ENCODE data around the gene RPL14. TPM values are rescaled to one million over a fixed set of nuclear protein-coding genes. Genes with fewer than 3 reads are reported as not detected.
"Not testable (repeated sequence)": the region's sequence is repeated elsewhere in the genome, so short reads cannot be mapped to it uniquely, and the experiment has no call there.

The RPL14 gene
- total RNA-seq, 3 donors from 2014 or later (not counting 1 experiment from before 2014, with no cell fraction given) = 1,298 to 1,589 (median 1,441) TPM

GRCh38 chr3:40456279-40456939 lies 730 bp upstream of the RPL14 start:
- TF ChIP-seq CTCF (IDR thresholded peaks at IDR 0.05) = no peak
- peak overlapping the region; percentile 95 to 97 for H3K27ac Mint-ChIP-seq
- peaks cover 0 to 3% of the 10 kb centered on the region in 2 donors for H3K9me3 Mint-ChIP-seq
- ATAC-seq (no peak), DNase-seq (no peak)
- H3K4me1 Mint-ChIP-seq = peaks cover 49 to 54% of the 10 kb centered on the region in 2 donors
- Histone ChIP-seq H3K9me3 (ENCODE audit: control insufficient read depth, insufficient read depth, low read length) (no peaks in the 10 kb centered on the region), H3K27me3 (ENCODE audit: control insufficient read depth, insufficient read depth, low read length) (no peaks in the 10 kb centered on the region), H3K27ac (ENCODE audit: low read length) (peak overlapping the region; percentile 94), H3K4me3 (ENCODE audit: low read length) (peak overlapping the region; percentile 77), H3K36me3 (ENCODE audit: control insufficient read depth, insufficient read depth, low read length) (peaks cover 29% of the 10 kb centered on the region), H3K4me1 (ENCODE audit: control insufficient read depth, insufficient read depth, low read length) (peaks cover 30% of the 10 kb centered on the region)
- peaks cover 5% of the 10 kb centered on the region for H3K36me3 Mint-ChIP-seq
- H3K27me3 Mint-ChIP-seq (ENCODE audit: low read depth in 2 of 2) = no peaks in the 10 kb centered on the region
- WGBS (ENCODE audit: insufficient coverage) = 59% methylated on average over 29 of the region's 29 CpGs
- intact Hi-C loops (cut with micrococcal nuclease) = loop anchor here (5.0 kb wide), 1 partner anchor 1556 kb away; no protein-coding TSS in a partner anchor
- peak overlapping the region; percentile 97 for H3K4me3 Mint-ChIP-seq

GRCh38 chr3:40458473-40458872 lies 1.3 kb downstream of the RPL14 start:
- Histone ChIP-seq H3K4me1 (ENCODE audit: control insufficient read depth, insufficient read depth, low read length) (peaks cover 20% of the 10 kb centered on the region), H3K9me3 (ENCODE audit: control insufficient read depth, insufficient read depth, low read length) (no peaks in the 10 kb centered on the region), H3K4me3 (ENCODE audit: low read length) (no peak overlapping the region), H3K27me3 (ENCODE audit: control insufficient read depth, insufficient read depth, low read length) (no peaks in the 10 kb centered on the region), H3K36me3 (ENCODE audit: control insufficient read depth, insufficient read depth, low read length) (peaks cover 46% of the 10 kb centered on the region), H3K27ac (ENCODE audit: low read length) (peak overlapping the region; percentile 5)
- peak overlapping the region; percentile 95 to 97 for H3K27ac Mint-ChIP-seq
- ATAC-seq (no peak), DNase-seq (no peak)
- peaks cover 11% of the 10 kb centered on the region for H3K36me3 Mint-ChIP-seq
- peak overlapping the region; percentile 97 for H3K4me3 Mint-ChIP-seq
- 88% methylated on average over 3 of the region's 4 CpGs for WGBS (ENCODE audit: insufficient coverage)
- intact Hi-C loops (cut with micrococcal nuclease) = loop anchor here (5.0 kb wide), 1 partner anchor 1554 kb away; no protein-coding TSS in a partner anchor
- peaks cover 0 to 3% of the 10 kb centered on the region in 2 donors for H3K9me3 Mint-ChIP-seq
- no peaks in the 10 kb centered on the region for H3K27me3 Mint-ChIP-seq (ENCODE audit: low read depth in 2 of 2)
- no peak for TF ChIP-seq CTCF (IDR thresholded peaks at IDR 0.05)
- H3K4me1 Mint-ChIP-seq = peaks cover 35 to 37% of the 10 kb centered on the region in 2 donors

- Mint-ChIP-seq H3K36me3 (peaks cover 11% of the 10 kb centered on the region), H3K4me1 (peaks cover 41 to 47% of the 10 kb centered on the region in 2 donors)
- WGBS (ENCODE audit: insufficient coverage) = 94% methylated on average over 5 of the region's 6 CpGs
- H3K27me3 ChIP-seq (ENCODE audit: control insufficient read depth, insufficient read depth, low read length); H3K27ac ChIP-seq (ENCODE audit: low read length); H3K4me3 Mint-ChIP-seq; intact Hi-C loops (cut with micrococcal nuclease); H3K9me3 Mint-ChIP-seq; ATAC-seq; H3K9me3 ChIP-seq (ENCODE audit: control insufficient read depth, insufficient read depth, low read length); H3K4me3 ChIP-seq (ENCODE audit: low read length); DNase-seq; H3K27me3 Mint-ChIP-seq (ENCODE audit: low read depth in 2 of 2); H3K27ac Mint-ChIP-seq: not testable (repeated sequence)
- peaks cover 26% of the 10 kb centered on the region for H3K4me1 ChIP-seq (ENCODE audit: control insufficient read depth, insufficient read depth, low read length)
- H3K36me3 ChIP-seq (ENCODE audit: control insufficient read depth, insufficient read depth, low read length) = peaks cover 58% of the 10 kb centered on the region
Measured at GRCh38 chr3:40460481-40460880, 3.3 kb downstream of the RPL14 start.

GRCh38 chr3:40461161-40461560 lies 4.0 kb downstream of the RPL14 start:
- 88% methylated on average over 3 of the region's 3 CpGs for WGBS (ENCODE audit: insufficient coverage)
- Histone ChIP-seq H3K9me3 (ENCODE audit: control insufficient read depth, insufficient read depth, low read length) (no peaks in the 10 kb centered on the region), H3K27ac (ENCODE audit: low read length) (no peak overlapping the region), H3K27me3 (ENCODE audit: control insufficient read depth, insufficient read depth, low read length) (no peaks in the 10 kb centered on the region), H3K36me3 (ENCODE audit: control insufficient read depth, insufficient read depth, low read length) (peaks cover 58% of the 10 kb centered on the region), H3K4me3 (ENCODE audit: low read length) (no peak overlapping the region), H3K4me1 (ENCODE audit: control insufficient read depth, insufficient read depth, low read length) (peaks cover 25% of the 10 kb centered on the region)
- intact Hi-C loops (cut with micrococcal nuclease) = no loop called here
- Mint-ChIP-seq H3K27ac (no peak overlapping the region), H3K27me3 (ENCODE audit: low read depth in 2 of 2) (no peaks in the 10 kb centered on the region), H3K4me1 (peaks cover 34 to 42% of the 10 kb centered on the region in 2 donors), H3K36me3 (peaks cover 11% of the 10 kb centered on the region), H3K9me3 (peaks cover 0 to 3% of the 10 kb centered on the region in 2 donors), H3K4me3 (no peak overlapping the region)
- ATAC-seq (no peak), DNase-seq (no peak)
- TF ChIP-seq CTCF (IDR thresholded peaks at IDR 0.05) = no peak

- DNase-seq; intact Hi-C loops (cut with micrococcal nuclease); H3K4me3 Mint-ChIP-seq; ATAC-seq; H3K27ac ChIP-seq (ENCODE audit: low read length); H3K4me3 ChIP-seq (ENCODE audit: low read length); H3K9me3 Mint-ChIP-seq; H3K27me3 Mint-ChIP-seq (ENCODE audit: low read depth in 2 of 2); H3K27me3 ChIP-seq (ENCODE audit: control insufficient read depth, insufficient read depth, low read length); H3K9me3 ChIP-seq (ENCODE audit: control insufficient read depth, insufficient read depth, low read length): not testable (repeated sequence)
- Histone ChIP-seq H3K4me1 (ENCODE audit: control insufficient read depth, insufficient read depth, low read length) (peaks cover 16% of the 10 kb centered on the region), H3K36me3 (ENCODE audit: control insufficient read depth, insufficient read depth, low read length) (peaks cover 58% of the 10 kb centered on the region)
- Mint-ChIP-seq H3K4me1 (peaks cover 23 to 30% of the 10 kb centered on the region in 2 donors), H3K36me3 (peaks cover 11% of the 10 kb centered on the region), H3K27ac (peak overlapping the region in 1 of 2 donors; percentile 16)
- 94% methylated on average over 7 of the region's 7 CpGs for WGBS (ENCODE audit: insufficient coverage)
Measured at GRCh38 chr3:40462838-40463237, 5.7 kb downstream of the RPL14 start.
